Thyroid gland (tissue), 4 donors: Measurements from ENCODE around the gene DAG1.

Experiments used
- POLR2A ChIP-seq, 2 donors: fragments of 450-650 bp; IDR thresholded peaks; one replicate each; pipeline ENCODE4 v1.6.1; 2017; ENCODE audit warnings: antibody characterized with exemption in 2 of 2, mild to moderate bottlenecking in 2 of 2, moderate library complexity in 1 of 2
- TF ChIP-seq, protein P1 (sequence below), 6 experiments: fragments of 200-600 bp in 3 of 6; fragments of 450-650 bp in 3 of 6; sonication (generic) in 3 of 6; IDR thresholded peaks; one replicate each; pipeline ENCODE4 v1.5.1; 2016 to 2019; ENCODE audit warnings: antibody characterized with exemption in 6 of 6, mild to moderate bottlenecking in 2 of 6, inconsistent platforms in 1 of 6, moderate library complexity in 1 of 6

DNA sequence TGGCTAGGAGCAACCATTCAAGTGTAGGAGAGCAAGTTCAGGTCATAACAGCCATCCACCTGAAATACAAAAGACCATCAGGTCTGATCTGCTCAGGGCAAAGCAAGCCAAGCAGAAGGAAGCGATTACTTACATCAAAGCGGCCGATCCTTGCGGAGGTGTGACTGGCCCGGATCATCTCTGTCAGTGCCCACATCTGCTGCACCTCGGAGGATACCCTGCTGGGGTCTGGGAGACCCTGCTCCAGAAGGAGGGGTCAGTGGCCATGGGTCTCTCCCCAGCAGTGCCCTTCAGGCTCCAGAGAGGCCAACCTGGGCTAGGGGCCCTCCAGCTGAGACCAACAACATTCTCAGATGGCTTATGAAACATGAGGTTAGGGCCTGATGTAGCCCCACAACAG, 45.3 kb upstream of the DAG1 start:
- TF ChIP-seq, protein P1, sequence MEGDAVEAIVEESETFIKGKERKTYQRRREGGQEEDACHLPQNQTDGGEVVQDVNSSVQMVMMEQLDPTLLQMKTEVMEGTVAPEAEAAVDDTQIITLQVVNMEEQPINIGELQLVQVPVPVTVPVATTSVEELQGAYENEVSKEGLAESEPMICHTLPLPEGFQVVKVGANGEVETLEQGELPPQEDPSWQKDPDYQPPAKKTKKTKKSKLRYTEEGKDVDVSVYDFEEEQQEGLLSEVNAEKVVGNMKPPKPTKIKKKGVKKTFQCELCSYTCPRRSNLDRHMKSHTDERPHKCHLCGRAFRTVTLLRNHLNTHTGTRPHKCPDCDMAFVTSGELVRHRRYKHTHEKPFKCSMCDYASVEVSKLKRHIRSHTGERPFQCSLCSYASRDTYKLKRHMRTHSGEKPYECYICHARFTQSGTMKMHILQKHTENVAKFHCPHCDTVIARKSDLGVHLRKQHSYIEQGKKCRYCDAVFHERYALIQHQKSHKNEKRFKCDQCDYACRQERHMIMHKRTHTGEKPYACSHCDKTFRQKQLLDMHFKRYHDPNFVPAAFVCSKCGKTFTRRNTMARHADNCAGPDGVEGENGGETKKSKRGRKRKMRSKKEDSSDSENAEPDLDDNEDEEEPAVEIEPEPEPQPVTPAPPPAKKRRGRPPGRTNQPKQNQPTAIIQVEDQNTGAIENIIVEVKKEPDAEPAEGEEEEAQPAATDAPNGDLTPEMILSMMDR (IDR thresholded peaks at IDR 0.05) = no peak
- no peak for TF ChIP-seq POLR2A (IDR thresholded peaks at IDR 0.05)
